K562 (cell line): ENCODE data around the gene PRTFDC1. TPM values are rescaled to one million over a fixed set of nuclear protein-coding genes. Genes with fewer than 3 reads are reported as not detected.

Source experiments
- ATAC-seq: fragments of 200-7000 bp; cut with Tn5 transposase; 3 replicates; pipeline ENCODE4 v1.9.1; 2020; ENCODE audit warnings: moderate library complexity
- BruUV-seq: library from RNA; stranded (reverse); fragments of 400-500 nt; replicated peaks from 2 replicates; lab custom pipeline; 2021; lab: Mats Ljungman, UMichigan
- CTCF ChIA-PET: fragments of 300-600 bp; formaldehyde crosslinking; extraction: SDS; loops from one replicate; lab custom pipeline; 2021; ENCODE audit warnings: low intra/inter-chr PET ratio; lab: Yijun Ruan, JAX
- POLR2A ChIA-PET: fragments of 300-600, 350-650 bp; sonication (Branson Sonifier 250); formaldehyde crosslinking; extraction: SDS; loops from one replicate; lab custom pipeline; 2021; ENCODE audit warnings: antibody characterized with exemption, inconsistent platforms; lab: Yijun Ruan, JAX
- DNase-seq, 4 experiments: peaks; one replicate each; pipeline versions ENCODE4 v3.0.0 to v3.0.0-alpha.2; 2011 to 2018; ENCODE audit warnings: low spot score in 3 of 4, mixed read lengths in 3 of 4; ENCODE audit errors: extremely low read depth in 1 of 4
- FAIRE-seq: peaks from 2 replicates; lab custom pipeline; 2011; peaks lifted over from hg19 to GRCh38; lab: Jason Lieb, UNC
- H2AFZ ChIP-seq: 2 replicates; pipeline ENCODE4 v1.6.0; 2011; ENCODE audit warnings: low read depth, low read length, control low read depth, inconsistent platforms
- H3K27ac ChIP-seq: fragments of 200-600 bp; 3 replicates; pipeline ENCODE4 v1.8.0; 2011; ENCODE audit warnings: low read depth, mild to moderate bottlenecking, control low read depth, inconsistent platforms, low read length, moderate library complexity, mixed read lengths; ENCODE audit errors: extremely low read depth
- H3K27me3 ChIP-seq, 2 experiments: fragments of 300-600 bp in 1 of 2; 2 replicates in 1 of 2; 3 replicates in 1 of 2; pipeline versions ENCODE4 v1.6.0 to v1.8.0; 2011; ENCODE audit warnings: inconsistent platforms in 2 of 2, low read length in 2 of 2, mild to moderate bottlenecking in 1 of 2, mixed read lengths in 1 of 2, moderate library complexity in 1 of 2; ENCODE audit not compliant: control insufficient read depth in 2 of 2, insufficient read depth in 2 of 2
- H3K36me3 ChIP-seq: fragments of 300-600 bp; 3 replicates; pipeline ENCODE4 v1.8.0; 2011; ENCODE audit warnings: mild to moderate bottlenecking, low read length, inconsistent platforms; ENCODE audit not compliant: control insufficient read depth, insufficient read depth
- H3K4me1 ChIP-seq, 2 experiments: fragments of 200-600 bp in 1 of 2; replicated peaks in 1 of 2; 2 replicates in 1 of 2; 3 replicates in 1 of 2; pipeline versions ENCODE4 v1.5.1 to v1.8.0; 2011; ENCODE audit warnings: inconsistent platforms in 2 of 2, low read length in 2 of 2, mild to moderate bottlenecking in 1 of 2, mixed read lengths in 1 of 2, moderate library complexity in 1 of 2; ENCODE audit not compliant: control insufficient read depth in 2 of 2, insufficient read depth in 2 of 2
- H3K4me2 ChIP-seq: 2 replicates; pipeline ENCODE4 v1.6.1; 2011; ENCODE audit warnings: low read length, control low read depth, inconsistent platforms, mixed read lengths; ENCODE audit not compliant: insufficient read depth
- H3K4me3 ChIP-seq: fragments of 200-600 bp; sonication (generic), shearing (Covaris generic); 2 replicates; pipeline ENCODE4 v1.5.1; 2016; ENCODE audit warnings: control low read depth, inconsistent platforms
- H3K79me2 ChIP-seq: fragments of 200-600 bp; 3 replicates; pipeline ENCODE4 v1.8.0; 2011; ENCODE audit warnings: low read length, inconsistent platforms; ENCODE audit not compliant: control insufficient read depth, insufficient read depth
- H3K9ac ChIP-seq, 2 experiments: 2 replicates each; pipeline versions ENCODE4 v1.6.0 to v1.6.1; 2011; ENCODE audit warnings: low read depth in 2 of 2, low read length in 2 of 2, control low read depth in 1 of 2, inconsistent platforms in 1 of 2, mild to moderate bottlenecking in 1 of 2, mixed read lengths in 1 of 2; ENCODE audit not compliant: insufficient read depth in 1 of 2
- H3K9me1 ChIP-seq: one replicate; pipeline ENCODE4 v1.6.0; 2011; ENCODE audit warnings: inconsistent platforms, mild to moderate bottlenecking, low read length, moderate library complexity; ENCODE audit not compliant: control insufficient read depth, insufficient read depth
- H3K9me3 ChIP-seq: replicated peaks from 2 replicates; pipeline ENCODE4 v1.5.1; 2011; ENCODE audit warnings: low read depth, low read length, inconsistent platforms; ENCODE audit not compliant: control insufficient read depth, insufficient read depth
- H4K20me1 ChIP-seq: replicated peaks from 2 replicates; pipeline ENCODE4 v1.6.1; 2011; ENCODE audit warnings: low read length, inconsistent platforms, mixed read lengths; ENCODE audit not compliant: control insufficient read depth, insufficient read depth
- ARID2 ChIP-seq: fragments of 450-650 bp; IDR thresholded peaks from 2 replicates; pipeline ENCODE4 v1.6.1; 2017; ENCODE audit warnings: antibody characterized with exemption, mild to moderate bottlenecking
- BRF1 ChIP-seq: IDR thresholded peaks from 3 replicates; pipeline ENCODE4 v1.6.1; 2011; ENCODE audit warnings: borderline replicate concordance, mild to moderate bottlenecking; ENCODE audit not compliant: insufficient read length; ENCODE audit errors: extremely low read depth
- CAMTA2 ChIP-seq: fragments of 250-450 bp; sonication (Bioruptor Pico); conservative IDR thresholded peaks from 2 replicates; pipeline ENCODE4 v1.5.1; 2022
- CCAR2 ChIP-seq: fragments of 200-400 bp; formaldehyde crosslinking; IDR thresholded peaks from 2 replicates; pipeline ENCODE4 v1.6.1; 2017; ENCODE audit warnings: mild to moderate bottlenecking, low read depth, low read length
- EP400 ChIP-seq: fragments of 450-650 bp; IDR thresholded peaks from 2 replicates; pipeline ENCODE4 v1.6.1; 2017; ENCODE audit warnings: antibody characterized with exemption, mild to moderate bottlenecking, moderate library complexity
- FIP1L1 ChIP-seq: fragments of 200-400 bp; formaldehyde crosslinking; IDR thresholded peaks from 2 replicates; pipeline ENCODE4 v1.6.1; 2018; ENCODE audit warnings: mild to moderate bottlenecking, low read depth, low read length; ENCODE audit not compliant: poor library complexity, severe bottlenecking
- RCOR1 ChIP-seq, 2 experiments: IDR thresholded peaks; 2 replicates each; pipeline ENCODE4 v1.6.1; 2012; ENCODE audit warnings: low read depth in 2 of 2, low read length in 2 of 2, borderline replicate concordance in 1 of 2, improper control_type of control experiment in 1 of 2
- SMAD4 ChIP-seq: fragments of 250-450 bp; sonication (Bioruptor Pico); conservative IDR thresholded peaks from 2 replicates; pipeline ENCODE4 v1.8.0; 2021; ENCODE audit warnings: inconsistent platforms, mild to moderate bottlenecking, moderate library complexity
- STAT5B ChIP-seq: fragments of 250-450 bp; sonication (Bioruptor Pico); IDR thresholded peaks from 2 replicates; pipeline ENCODE4 v1.8.0; 2021; ENCODE audit warnings: mild to moderate bottlenecking, inconsistent platforms
- WHSC1 ChIP-seq: IDR thresholded peaks from one replicate; pipeline ENCODE4 v1.6.1; 2012; ENCODE audit warnings: low read length, control low read depth, inconsistent platforms
- ZNF3 ChIP-seq: fragments of 250-450 bp; sonication (Bioruptor Pico); IDR thresholded peaks from 2 replicates; pipeline ENCODE4 v1.5.0; 2021; ENCODE audit warnings: mild to moderate bottlenecking, moderate library complexity
- ZNF79 ChIP-seq: fragments of 250-450 bp; sonication (Bioruptor Pico); IDR thresholded peaks from 2 replicates; pipeline ENCODE4 v1.4.0; 2020; ENCODE audit warnings: low read depth, mild to moderate bottlenecking, moderate library complexity
- WGBS: fragments of 100-300 bp; shearing (Covaris generic); methylation state at CpG from one replicate; pipeline ENCODE4 v1.1.6; 2016; ENCODE audit warnings: low coverage, mixed read lengths; ENCODE audit not compliant: insufficient coverage; ENCODE audit errors: missing lambda C conversion rate; 5-methylcytosine and 5-hydroxymethylcytosine counted together
- in situ Hi-C: fragments of 300-500 bp; cut with MboI; formaldehyde crosslinking; loops from 4 replicates; pipeline ENCODE4 v1.15.0; 2018; ENCODE audit warnings: inconsistent platforms, mixed read lengths
- intact Hi-C: fragments of 100-400 bp; cut with micrococcal nuclease; formaldehyde crosslinking; loops from 2 replicates; pipeline ENCODE4 v1.14.2; 2022
- polyA plus RNA-seq, 8 experiments: library from polyadenylated mRNA; depleted of rRNA in 4 of 8; stranded (reverse) in 5 of 8; unstranded in 3 of 8; fragments of >200 nt; fragmentation: Nextera tagmentation in 2 of 8; fragmentation: Illumina TruSeq in 1 of 8; extraction: Ambion mirVana in 2 of 8; extraction: Trizol in 1 of 8; gene quantifications; 2 replicates each; pipeline versions ENCODE4 v1.2.1 to v1.2.3, GENCODE V29; 2011 to 2014; ENCODE audit warnings: inconsistent platforms in 1 of 8, missing spikeins in 1 of 8
- total RNA-seq, 7 experiments: library from RNA; depleted of rRNA in 6 of 7; stranded (reverse); fragments of >200 nt in 6 of 7; fragmentation: Illumina TruSeq in 2 of 7; extraction: Trizol in 2 of 7; gene quantifications; 2 replicates each; pipeline versions ENCODE4 v1.2.1 to v1.2.3, GENCODE V29; 2011 to 2021; ENCODE audit warnings: low replicate concordance in 1 of 7
- TF ChIP-seq, protein P1 (sequence below): IDR thresholded peaks from 2 replicates; pipeline ENCODE4 v1.6.1; 2011; ENCODE audit not compliant: insufficient read length; ENCODE audit errors: extremely low read depth
- TF ChIP-seq, protein P2 (sequence below): fragments of 450-650 bp; IDR thresholded peaks from 2 replicates; pipeline ENCODE4 v1.6.1; 2014; ENCODE audit warnings: low read depth, mild to moderate bottlenecking, moderate library complexity, borderline replicate concordance

The PRTFDC1 gene
- total and polyA plus RNA-seq, 9 of the 15 experiments (the other 6 are each of a cell fraction or from before 2014, with no cell fraction given) = 7.0 to 27.6 (median 10.0) TPM

DNA sequence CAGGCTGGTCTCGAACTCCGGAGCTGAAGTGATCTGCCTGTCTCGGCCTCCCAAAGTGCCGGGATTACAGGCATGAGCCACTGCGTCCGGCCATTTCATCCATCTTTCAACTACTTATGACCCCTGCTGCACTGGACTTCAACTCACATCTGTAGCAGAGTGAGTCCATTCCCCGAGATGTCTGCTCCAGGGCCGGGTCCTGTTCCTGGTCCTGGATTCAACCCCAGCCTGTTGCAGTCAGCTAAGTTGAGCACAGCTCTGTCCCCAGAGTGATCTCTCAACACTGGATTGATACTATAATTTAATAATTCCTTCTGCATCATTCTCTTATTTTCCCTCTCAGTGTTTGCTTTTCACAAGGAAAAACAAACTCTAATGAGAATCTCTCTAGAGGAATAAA, 25.8 kb downstream of the PRTFDC1 start:
- Histone ChIP-seq H3K4me1 (peaks cover 17 to 20% of the 10 kb centered on the region in 2 experiments), H4K20me1 (no peaks in the 10 kb centered on the region), H3K27me3 (no peaks in the 10 kb centered on the region), H3K27ac (no peak overlapping the region), H2AFZ (no peak overlapping the region), H3K36me3 (no peaks in the 10 kb centered on the region), H3K4me2 (no peak overlapping the region), H3K9ac (no peak overlapping the region), H3K4me3 (no peak overlapping the region), H3K9me1 (no peaks in the 10 kb centered on the region), H3K79me2 (no peaks in the 10 kb centered on the region), H3K9me3 (peaks cover 3% of the 10 kb centered on the region)
- no TSS peak for BruUV-seq
- intact Hi-C loops = no loop called here
- 71% methylated on average over 3 of the region's 8 CpGs for WGBS
- ChIA-PET POLR2A (no interaction called here), CTCF (no interaction called here)
- TF ChIP-seq RCOR1 (IDR thresholded peaks at IDR 0.05; ENCODE audit: borderline replicate concordance in 1 of 2, low read depth in 2 of 2, low read length in 2 of 2) = no peak
- no peak for TF ChIP-seq FIP1L1
- TF ChIP-seq CCAR2 = no peak
- no peak for TF ChIP-seq WHSC1
- no peak for TF ChIP-seq STAT5B
- no peak for TF ChIP-seq CAMTA2 (CRISPR knock-in tag)
- no peak for TF ChIP-seq ZNF79 (CRISPR knock-in tag)
- TF ChIP-seq ARID2 = no peak
- FAIRE-seq (no peak), DNase-seq (no peak), ATAC-seq (peak; percentile 43; the same call in 1 of the 3 replicates)
- in situ Hi-C loops = no loop called here

DNA sequence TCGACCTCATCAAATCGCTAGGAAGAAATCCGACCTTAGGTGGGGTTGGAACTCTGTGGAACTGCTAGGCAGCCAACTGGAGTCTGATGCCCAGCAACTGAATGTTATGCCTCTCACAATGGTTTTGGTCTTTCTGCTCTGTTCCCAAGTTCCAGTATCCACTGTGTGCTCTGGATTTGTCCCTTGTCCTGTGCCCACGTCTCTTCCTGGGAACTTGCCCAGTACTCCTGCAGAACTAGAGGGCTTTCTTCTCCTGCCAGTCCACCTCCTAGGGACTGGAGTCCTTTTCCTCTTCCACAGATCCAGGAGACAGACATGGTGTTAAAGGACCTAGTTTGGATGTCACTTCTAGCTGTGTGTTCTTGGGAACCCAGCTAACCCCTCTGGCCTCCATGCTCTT, 26.6 kb downstream of the PRTFDC1 start:
- H3K9ac ChIP-seq = no peak overlapping the region
- no peak for DNase-seq
- no peaks in the 10 kb centered on the region for H4K20me1 ChIP-seq
- WGBS = 80% methylated on average over 4 of the region's 4 CpGs
- no peak overlapping the region for H2AFZ ChIP-seq
- no peak overlapping the region for H3K4me2 ChIP-seq
- ChIA-PET CTCF (no interaction called here), POLR2A (no interaction called here)
- H3K79me2 ChIP-seq = no peaks in the 10 kb centered on the region
- peaks cover 3% of the 10 kb centered on the region for H3K9me3 ChIP-seq
- no peaks in the 10 kb centered on the region for H3K9me1 ChIP-seq
- no TSS peak for BruUV-seq
- no peak overlapping the region for H3K27ac ChIP-seq
- FAIRE-seq = no peak
- in situ Hi-C loops (no loop called here), intact Hi-C loops (no loop called here)
- no peak overlapping the region for H3K4me3 ChIP-seq
- no peaks in the 10 kb centered on the region for H3K36me3 ChIP-seq
- ATAC-seq = no peak
- H3K27me3 ChIP-seq = no peaks in the 10 kb centered on the region
- peaks cover 22 to 25% of the 10 kb centered on the region in 2 experiments for H3K4me1 ChIP-seq
- TF ChIP-seq BRF1 = no peak
- TF ChIP-seq, protein P1, sequence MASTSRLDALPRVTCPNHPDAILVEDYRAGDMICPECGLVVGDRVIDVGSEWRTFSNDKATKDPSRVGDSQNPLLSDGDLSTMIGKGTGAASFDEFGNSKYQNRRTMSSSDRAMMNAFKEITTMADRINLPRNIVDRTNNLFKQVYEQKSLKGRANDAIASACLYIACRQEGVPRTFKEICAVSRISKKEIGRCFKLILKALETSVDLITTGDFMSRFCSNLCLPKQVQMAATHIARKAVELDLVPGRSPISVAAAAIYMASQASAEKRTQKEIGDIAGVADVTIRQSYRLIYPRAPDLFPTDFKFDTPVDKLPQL = no peak
- no peak for TF ChIP-seq ZNF3 (CRISPR knock-in tag)
- TF ChIP-seq SMAD4 (CRISPR knock-in tag) = no peak
- TF ChIP-seq EP400 = no peak
- TF ChIP-seq, protein P2, sequence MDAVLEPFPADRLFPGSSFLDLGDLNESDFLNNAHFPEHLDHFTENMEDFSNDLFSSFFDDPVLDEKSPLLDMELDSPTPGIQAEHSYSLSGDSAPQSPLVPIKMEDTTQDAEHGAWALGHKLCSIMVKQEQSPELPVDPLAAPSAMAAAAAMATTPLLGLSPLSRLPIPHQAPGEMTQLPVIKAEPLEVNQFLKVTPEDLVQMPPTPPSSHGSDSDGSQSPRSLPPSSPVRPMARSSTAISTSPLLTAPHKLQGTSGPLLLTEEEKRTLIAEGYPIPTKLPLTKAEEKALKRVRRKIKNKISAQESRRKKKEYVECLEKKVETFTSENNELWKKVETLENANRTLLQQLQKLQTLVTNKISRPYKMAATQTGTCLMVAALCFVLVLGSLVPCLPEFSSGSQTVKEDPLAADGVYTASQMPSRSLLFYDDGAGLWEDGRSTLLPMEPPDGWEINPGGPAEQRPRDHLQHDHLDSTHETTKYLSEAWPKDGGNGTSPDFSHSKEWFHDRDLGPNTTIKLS = no peak
